Lung (tissue), 12 donors: ENCODE measurements around the gene NFE2L2. TPM values are rescaled to one million over a fixed set of nuclear protein-coding genes. Genes with fewer than 3 reads are reported as not detected.
A peak's percentile ranks its signal among the peaks of the same experiment; 100 is the strongest.

Experiments used
- ATAC-seq: fragments of 200-7000 bp; cut with Tn5 transposase; one replicate; pipeline ENCODE4 v1.9.1; 2020; ENCODE audit warnings: moderate number of reproducible peaks; ENCODE audit not compliant: insufficient read depth, low FRiP score
- DNase-seq, 3 donors: peaks; one replicate each; pipeline ENCODE4 v3.0.0-alpha.2; 2013 to 2017
- H3K27ac ChIP-seq, 2 donors: one replicate each; pipeline ENCODE4 v1.5.1; 2013; ENCODE audit warnings: mild to moderate bottlenecking in 2 of 2, moderate library complexity in 2 of 2, control low read depth in 1 of 2, inconsistent platforms in 1 of 2, low read depth in 1 of 2, low read length in 1 of 2
- H3K27me3 ChIP-seq, 3 donors: one replicate each; pipeline ENCODE4 v1.5.1; 2013; ENCODE audit warnings: low read length in 2 of 3; ENCODE audit not compliant: control insufficient read depth in 3 of 3, insufficient read depth in 3 of 3
- H3K36me3 ChIP-seq, 4 donors: one replicate each; pipeline ENCODE4 v1.5.1; 2013; ENCODE audit warnings: low read length in 4 of 4, mild to moderate bottlenecking in 1 of 4, moderate library complexity in 1 of 4; ENCODE audit not compliant: control insufficient read depth in 4 of 4, insufficient read depth in 4 of 4
- H3K4me1 ChIP-seq, 5 donors: one replicate each; pipeline ENCODE4 v1.5.1; 2013; ENCODE audit warnings: low read length in 5 of 5, mild to moderate bottlenecking in 2 of 5, moderate library complexity in 1 of 5; ENCODE audit not compliant: control insufficient read depth in 5 of 5, insufficient read depth in 5 of 5
- H3K4me3 ChIP-seq: one replicate; pipeline ENCODE4 v1.5.1; 2013; ENCODE audit warnings: mild to moderate bottlenecking, control low read depth, moderate library complexity
- H3K9ac ChIP-seq, 2 donors: one replicate each; pipeline ENCODE4 v1.5.1; 2013; ENCODE audit warnings: low read length in 2 of 2, control low read depth in 1 of 2; ENCODE audit not compliant: insufficient read depth in 1 of 2
- H3K9me3 ChIP-seq, 4 donors: one replicate each; pipeline ENCODE4 v1.5.1; 2013; ENCODE audit warnings: low read length in 3 of 4, mild to moderate bottlenecking in 1 of 4, moderate library complexity in 1 of 4; ENCODE audit not compliant: control insufficient read depth in 4 of 4, insufficient read depth in 3 of 4
- CTCF ChIP-seq: IDR thresholded peaks from 2 replicates; pipeline ENCODE4 v1.5.1; 2012; ENCODE audit warnings: mild to moderate bottlenecking; ENCODE audit errors: control extremely low read depth, extremely low read depth
- WGBS, 2 donors: extraction: QIAGEN DNeasy Blood & Tissue Kit; methylation state at CpG; one replicate each; pipeline ENCODE4 v1.1.7; 2013; 5-methylcytosine and 5-hydroxymethylcytosine counted together
- polyA plus RNA-seq, 2 donors: library from polyadenylated mRNA; stranded (reverse); fragments of 200-250 nt; gene quantifications; one replicate each; pipeline ENCODE4 v1.2.1, GENCODE V29; 2013
- total RNA-seq, 2 donors: library from RNA; depleted of rRNA in 1 of 2; stranded (reverse); fragments of >200 nt in 1 of 2; gene quantifications; one replicate each; pipeline ENCODE4 v1.2.1, GENCODE V29; 2014 to 2021
- donor health status: control.
- donor health status: control.
- donor health status: Bipolar disorder and iron deficiency.
- donor health status: healthy.
- donor health status: DM: yes; HTN: yes; CAD: no.

Gene NFE2L2
- total and polyA plus RNA-seq, 4 donors = 45.5 to 145 (median 80.6) TPM

- Histone ChIP-seq H3K9ac (no peak overlapping the region), H3K36me3 (peaks cover 14 to 29% (median 20%) of the 10 kb centered on the region in 4 donors), H3K27ac (peak overlapping the region in 1 of 2 donors; percentile 45), H3K4me3 (no peak overlapping the region), H3K4me1 (peaks cover 10 to 41% (median 15%) of the 10 kb centered on the region in 5 donors), H3K9me3 (peaks cover 0 to 1% (median 0%) of the 10 kb centered on the region in 4 donors), H3K27me3 (no peaks in the 10 kb centered on the region)
- WGBS, 2 donors = 93 to 94% methylated on average over 6 of the region's 6 CpGs
- ATAC-seq (no peak), DNase-seq (no peak)
- no peak for TF ChIP-seq CTCF
Observed at GRCh38 chr2:177235855-177236437, 28.6 kb downstream of the NFE2L2 start.

GRCh38 chr2:177234267-177234666 is 30.3 kb downstream of the NFE2L2 start:
- no peak for TF ChIP-seq CTCF
- DNase-seq (no peak), ATAC-seq (no peak)
- Histone ChIP-seq H3K9ac (no peak overlapping the region), H3K4me3 (no peak overlapping the region), H3K4me1 (peaks cover 0 to 31% (median 4%) of the 10 kb centered on the region in 5 donors), H3K36me3 (peaks cover 21 to 31% (median 25%) of the 10 kb centered on the region in 4 donors), H3K27me3 (no peaks in the 10 kb centered on the region), H3K9me3 (peaks cover 0 to 1% (median 0%) of the 10 kb centered on the region in 4 donors), H3K27ac (no peak overlapping the region)

DNA sequence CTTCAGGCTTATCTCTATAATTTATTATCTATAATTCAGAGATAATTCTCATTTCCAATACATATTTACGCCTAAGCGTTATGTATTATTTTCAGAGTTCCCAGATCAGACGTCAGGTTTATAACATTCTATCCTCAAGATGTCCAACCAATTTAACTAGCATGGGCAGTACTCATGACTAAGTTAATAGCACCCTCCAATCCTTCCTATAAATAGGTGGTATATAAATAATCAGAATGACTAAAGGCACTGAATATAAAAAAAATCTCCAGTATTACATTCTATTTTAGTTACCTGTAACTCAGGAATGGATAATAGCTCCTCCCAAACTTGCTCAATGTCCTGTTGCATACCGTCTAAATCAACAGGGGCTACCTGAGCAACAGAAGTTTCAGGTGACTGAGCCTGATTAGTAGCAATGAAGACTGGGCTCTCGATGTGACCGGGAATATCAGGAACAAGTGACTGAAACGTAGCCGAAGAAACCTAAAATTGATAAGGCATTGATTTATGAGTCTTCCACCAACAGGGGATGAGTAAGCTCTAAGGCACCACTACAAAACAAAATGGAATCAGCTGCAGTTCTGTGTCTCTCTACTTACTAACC is 32.3 kb downstream of the NFE2L2 start:
- Histone ChIP-seq H3K27me3 (no peaks in the 10 kb centered on the region), H3K4me3 (no peak overlapping the region), H3K9ac (no peak overlapping the region), H3K36me3 (peaks cover 21 to 31% (median 26%) of the 10 kb centered on the region in 4 donors), H3K4me1 (peaks cover 0 to 12% (median 0%) of the 10 kb centered on the region in 5 donors), H3K9me3 (peaks cover 0 to 1% (median 0%) of the 10 kb centered on the region in 4 donors), H3K27ac (no peak overlapping the region)
- no peak for TF ChIP-seq CTCF
- WGBS, 2 donors = 89 to 90% methylated on average over 8 of the region's 8 CpGs
- DNase-seq (no peak), ATAC-seq (no peak)
